Right cardiac atrium (tissue), 5 donors: ENCODE data around the gene PAQR8. TPM values are rescaled to one million over a fixed set of nuclear protein-coding genes. Genes with fewer than 3 reads are reported as not detected.
"Not testable (repeated sequence)": the region's sequence is repeated elsewhere in the genome, so short reads cannot be mapped to it uniquely, and the experiment has no call there.

Experiments used
- ATAC-seq, 2 donors: fragments of 200-7000 bp; cut with Tn5 transposase; one replicate each; pipeline versions ENCODE4 v1.8.0 to v1.9.1; 2020; ENCODE audit warnings: moderate library complexity in 2 of 2, mild to moderate bottlenecking in 1 of 2
- DNase-seq, 3 donors: peaks; one replicate each; pipeline ENCODE4 v3.0.0-alpha.2; 2020
- H3K27ac ChIP-seq: one replicate; pipeline ENCODE4 v1.5.1; 2013; ENCODE audit warnings: mild to moderate bottlenecking, low read length, control low read depth, moderate library complexity
- H3K27me3 ChIP-seq: one replicate; pipeline ENCODE4 v1.6.1; 2013; ENCODE audit not compliant: control insufficient read depth, insufficient read depth
- H3K4me1 ChIP-seq: one replicate; pipeline ENCODE4 v1.6.1; 2013; ENCODE audit warnings: low read length; ENCODE audit not compliant: control insufficient read depth, insufficient read depth
- H3K4me3 ChIP-seq: one replicate; pipeline ENCODE4 v1.5.1; 2013; ENCODE audit warnings: low read length, control low read depth
- H3K9me3 ChIP-seq: one replicate; pipeline ENCODE4 v1.6.1; 2013; ENCODE audit warnings: low read length; ENCODE audit not compliant: control insufficient read depth
- WGBS: extraction: QIAGEN DNeasy Blood & Tissue Kit; methylation state at CpG from one replicate; pipeline ENCODE4 v1.1.7; 2013; 5-methylcytosine and 5-hydroxymethylcytosine counted together
- intact Hi-C, 4 donors: fragments of 100-400 bp; cut with DNase I; formaldehyde crosslinking; loops; one replicate each; pipeline versions ENCODE4 v1.11.0 to v1.14.0; 2022 to 2023
- polyA plus RNA-seq: library from polyadenylated mRNA; stranded (reverse); fragments of 200-250 nt; gene quantifications from one replicate; pipeline ENCODE4 v1.2.3, GENCODE V29; 2013
- total RNA-seq, 4 donors: library from RNA; stranded (reverse); fragmentation: NEBNext Ultra II Directional; extraction: Animal tissue kit (Norgen Biotek cat#: 25700); gene quantifications; one replicate each; pipeline ENCODE4 v1.2.1, GENCODE V29; 2021
- donor health status: healthy with polysubstance abuse.
- donor health status: DM: no; HTN: yes; CAD: no.
- donor health status: DM: no; HTN: no; CAD: no.
- donor health status: DM: no; HTN: yes; CAD: no; lungs with severe emphysema.
- donor health status: DM: yes; HTN: yes; CAD: no.

Gene PAQR8
- total and polyA plus RNA-seq, 5 donors = 3.0 to 6.2 (median 4.7) TPM

- DNase-seq (peak in 2 of 3 donors; percentile 47 to 64), ATAC-seq (peak in 1 of 2 donors; percentile 30)
- intact Hi-C loops = loop anchor here in 3 of 4 donors (5.0 to 10.0 kb wide), 4 partner anchors 73 to 151 kb away; partner anchors contain the start of gene TRAM2 (in 1 of the 3)
- H3K9me3 ChIP-seq = no peaks in the 10 kb centered on the region
- WGBS = 62% methylated on average over 8 of the region's 8 CpGs
- H3K27ac ChIP-seq = peak overlapping the region; percentile 17
- H3K4me3 ChIP-seq = no peak overlapping the region
- H3K27me3 ChIP-seq = no peaks in the 10 kb centered on the region
- H3K4me1 ChIP-seq = no peaks in the 10 kb centered on the region
These were observed 62.0 kb downstream of the PAQR8 start for GRCh38 chr6:52423971-52424381.

- intact Hi-C loops = loop anchor here in 3 of 4 donors (5.0 to 10.0 kb wide), 4 partner anchors 73 to 150 kb away; partner anchors contain the start of gene TRAM2 (in 1 of the 3)
- no peaks in the 10 kb centered on the region for H3K4me1 ChIP-seq
- H3K27ac ChIP-seq = no peak overlapping the region
- 70% methylated on average over 2 of the region's 2 CpGs for WGBS
- H3K27me3 ChIP-seq = no peaks in the 10 kb centered on the region
- no peak for ATAC-seq
- no peaks in the 10 kb centered on the region for H3K9me3 ChIP-seq
- H3K4me3 ChIP-seq = no peak overlapping the region
- DNase-seq = no peak
These were observed 62.6 kb downstream of the PAQR8 start for GRCh38 chr6:52424513-52424912.

DNA sequence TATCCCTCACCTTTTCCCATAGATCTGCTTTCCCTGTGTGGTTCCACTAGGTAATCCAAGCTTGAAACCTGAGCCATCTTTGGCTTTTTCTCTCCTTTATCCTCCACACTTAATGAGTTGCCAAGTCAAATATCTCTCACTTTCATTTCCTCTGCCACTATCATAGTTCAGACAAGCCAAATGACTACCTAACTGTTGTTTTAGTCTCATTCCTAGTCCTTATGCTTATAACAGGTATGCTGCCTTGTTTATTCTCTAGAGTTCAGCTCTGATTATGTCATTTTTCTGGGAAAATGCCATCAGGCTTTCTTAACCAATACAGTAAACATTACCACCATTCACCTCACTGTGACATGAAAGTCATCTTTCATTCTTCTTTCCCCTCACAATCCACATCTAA lies 64.7 kb downstream of the PAQR8 start:
- ATAC-seq = no peak
- Histone ChIP-seq H3K4me1 (no peaks in the 10 kb centered on the region), H3K4me3 (no peak overlapping the region), H3K27me3 (no peaks in the 10 kb centered on the region), H3K9me3 (no peaks in the 10 kb centered on the region), H3K27ac (no peak overlapping the region)
- intact Hi-C loops = loop anchor here in 1 of 4 donors (10.0 kb wide), 2 partner anchors 78 to 148 kb away; partner anchors contain the start of gene TRAM2
- DNase-seq = no peak

- ATAC-seq, H3K4me1 ChIP-seq, H3K4me3 ChIP-seq, H3K27me3 ChIP-seq, DNase-seq, intact Hi-C loops, H3K9me3 ChIP-seq, H3K27ac ChIP-seq: not testable (repeated sequence)
- 79% methylated on average over 4 of the region's 4 CpGs for WGBS
These were observed 71.3 kb downstream of the PAQR8 start for GRCh38 chr6:52433294-52433693.

- Histone ChIP-seq H3K27me3 (no peaks in the 10 kb centered on the region), H3K27ac (no peak overlapping the region), H3K4me3 (no peak overlapping the region), H3K9me3 (no peaks in the 10 kb centered on the region), H3K4me1 (no peaks in the 10 kb centered on the region)
- ATAC-seq = no peak
- WGBS = 68% methylated on average over 1 of the region's 1 CpG
- intact Hi-C loops = no loop called here
- DNase-seq = no peak
These were observed 73.4 kb downstream of the PAQR8 start for GRCh38 chr6:52435345-52435744.

DNA sequence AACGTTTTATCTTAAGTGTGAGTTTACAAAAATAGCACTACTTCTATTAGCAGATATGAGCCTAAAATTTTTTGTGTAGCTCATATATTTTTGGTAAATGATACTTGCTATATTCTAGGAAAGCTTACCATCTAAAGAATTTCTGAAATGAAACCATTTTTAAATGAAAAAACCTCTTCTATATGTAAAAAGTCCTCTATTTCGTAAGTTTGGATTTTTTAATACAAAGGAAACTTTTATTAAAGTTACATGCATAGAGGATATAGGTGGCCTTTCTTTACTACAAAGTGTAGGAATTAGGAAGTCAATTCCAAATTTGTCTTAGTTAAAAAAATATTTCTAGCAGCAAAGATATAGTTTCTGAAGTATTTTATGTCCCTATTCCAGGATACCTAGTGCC lies 77.0 kb downstream of the PAQR8 start:
- no peaks in the 10 kb centered on the region for H3K27me3 ChIP-seq
- H3K4me1 ChIP-seq = no peaks in the 10 kb centered on the region
- H3K27ac ChIP-seq = no peak overlapping the region
- no peak for DNase-seq
- no peak for ATAC-seq
- intact Hi-C loops = no loop called here
- H3K9me3 ChIP-seq = no peaks in the 10 kb centered on the region
- WGBS = 68% methylated on average over 2 of the region's 2 CpGs
- no peak overlapping the region for H3K4me3 ChIP-seq

DNA sequence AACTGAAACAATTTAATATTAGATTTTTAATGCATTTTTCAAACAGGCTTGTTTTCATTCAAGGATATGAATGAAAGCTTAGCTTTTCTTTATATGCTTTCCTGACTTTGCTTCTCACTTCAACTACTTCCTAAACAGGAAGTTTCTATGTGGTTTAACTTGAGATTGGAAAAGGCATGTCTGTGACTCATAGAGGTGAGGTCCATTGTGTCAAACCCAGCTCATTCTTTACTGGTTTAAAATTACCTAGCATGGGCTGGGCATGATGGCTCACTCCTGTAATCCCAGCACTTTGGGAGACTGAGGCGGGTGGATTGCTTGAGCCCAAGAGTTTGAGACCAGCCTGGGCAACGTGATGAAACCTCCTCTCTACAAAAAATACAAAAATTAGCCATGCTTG lies 92.6 kb downstream of the PAQR8 start:
- Histone ChIP-seq H3K27me3 (no peaks in the 10 kb centered on the region), H3K9me3 (no peaks in the 10 kb centered on the region), H3K4me3 (no peak overlapping the region), H3K27ac (no peak overlapping the region), H3K4me1 (no peaks in the 10 kb centered on the region)
- ATAC-seq = no peak
- no peak for DNase-seq
- intact Hi-C loops = no loop called here
- 93% methylated on average over 2 of the region's 2 CpGs for WGBS

DNA sequence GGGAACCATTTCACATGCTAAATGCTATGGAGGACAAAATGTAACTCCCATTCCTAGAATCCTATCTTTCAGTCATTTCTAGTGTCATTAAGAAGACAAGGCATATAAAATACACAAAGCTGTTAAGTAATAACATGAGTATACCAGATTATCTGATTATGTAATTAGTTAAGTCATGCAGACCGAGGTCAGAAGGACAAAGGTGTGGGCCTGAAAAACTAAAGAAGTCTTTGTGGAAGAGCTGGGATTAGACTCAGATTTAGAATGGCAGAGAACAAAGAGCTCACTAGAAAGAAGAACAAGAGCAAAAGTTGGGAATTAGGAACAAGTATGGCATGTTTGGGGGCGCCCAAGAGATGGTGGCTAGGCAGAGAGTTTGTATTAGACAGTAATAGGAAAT lies 95.1 kb downstream of the PAQR8 start:
- ATAC-seq (no peak), DNase-seq (no peak)
- 95% methylated on average over 2 of the region's 2 CpGs for WGBS
- Histone ChIP-seq H3K27ac (no peak overlapping the region), H3K9me3 (no peaks in the 10 kb centered on the region), H3K4me3 (no peak overlapping the region), H3K4me1 (no peaks in the 10 kb centered on the region), H3K27me3 (no peaks in the 10 kb centered on the region)
- intact Hi-C loops = no loop called here

Other genes with a start within 250 kb of the PAQR8 start
- gene IL17A, start 175.8 kb upstream of the PAQR8 start, total RNA-seq = not detected
- not detected for gene IL17A, start 175.8 kb upstream of the PAQR8 start, polyA plus RNA-seq
- not detected for gene IL17F, start 117.7 kb upstream of the PAQR8 start, total RNA-seq
- gene IL17F, start 117.7 kb upstream of the PAQR8 start, polyA plus RNA-seq = not detected
- gene MCM3, start 77.4 kb upstream of the PAQR8 start, total RNA-seq = 10 to 100 TPM; 22.4 to 31.4 (median 25.6) TPM
- gene MCM3, start 77.4 kb upstream of the PAQR8 start, polyA plus RNA-seq = 17.7 TPM
- 10 to 100 TPM in 3 of 4 donors, 1 to 10 TPM in 1; 9.0 to 10.5 (median 10.0) TPM for gene EFHC1, start 58.2 kb downstream of the PAQR8 start, total RNA-seq
- 4.9 TPM for gene EFHC1, start 58.2 kb downstream of the PAQR8 start, polyA plus RNA-seq
- gene TRAM2, start 214.9 kb downstream of the PAQR8 start, total RNA-seq = 10 to 100 TPM; 14.5 to 18.2 (median 15.2) TPM
- gene TRAM2, start 214.9 kb downstream of the PAQR8 start, polyA plus RNA-seq = 7.1 TPM